Measurements from ENCODE around the gene CTRB2.

CTRB2 gene

GRCh38 chr16:75197522-75198134 is 9.3 kb downstream of the CTRB2 start:
- Histone ChIP-seq H3K9me3 (ENCODE audit: control insufficient read depth in 5 of 5, low read length in 5 of 5) (no peaks in the 10 kb centered on the region), H3K36me3 (ENCODE audit: control insufficient read depth in 5 of 5, insufficient read depth in 5 of 5, low read length in 5 of 5) (no peaks in the 10 kb centered on the region), H3K4me3 (ENCODE audit: low read depth in 1 of 5, low read length in 5 of 5) (no peak overlapping the region), H3K27me3 (ENCODE audit: control insufficient read depth in 5 of 5, insufficient read depth in 4 of 5, low read length in 5 of 5) (peaks cover 23 to 28% (median 25%) of the 10 kb centered on the region in 5 donors), H3K9ac (ENCODE audit: low read length in 5 of 5) (no peak overlapping the region), H3K4me1 (ENCODE audit: control insufficient read depth in 5 of 5, insufficient read depth in 5 of 5, low read length in 5 of 5) (no peaks in the 10 kb centered on the region), H3K27ac (ENCODE audit: low read depth, low read length) (no peak overlapping the region)

- Histone ChIP-seq H3K27me3 (ENCODE audit: control insufficient read depth in 5 of 5, insufficient read depth in 4 of 5, low read length in 5 of 5) (peaks cover 23 to 28% (median 25%) of the 10 kb centered on the region in 5 donors), H3K9ac (ENCODE audit: low read length in 5 of 5) (no peak overlapping the region), H3K4me3 (ENCODE audit: low read depth in 1 of 5, low read length in 5 of 5) (no peak overlapping the region), H3K9me3 (ENCODE audit: control insufficient read depth in 5 of 5, low read length in 5 of 5) (no peaks in the 10 kb centered on the region), H3K36me3 (ENCODE audit: control insufficient read depth in 5 of 5, insufficient read depth in 5 of 5, low read length in 5 of 5) (no peaks in the 10 kb centered on the region), H3K4me1 (ENCODE audit: control insufficient read depth in 5 of 5, insufficient read depth in 5 of 5, low read length in 5 of 5) (no peaks in the 10 kb centered on the region), H3K27ac (ENCODE audit: low read depth, low read length) (no peak overlapping the region)
These were observed 10.1 kb downstream of the CTRB2 start for GRCh38 chr16:75196836-75197235.

GRCh38 chr16:75195811-75196790 is 10.9 kb downstream of the CTRB2 start:
- no peaks in the 10 kb centered on the region for H3K4me1 ChIP-seq (ENCODE audit: control insufficient read depth in 5 of 5, insufficient read depth in 5 of 5, low read length in 5 of 5)
- peaks cover 23 to 28% (median 25%) of the 10 kb centered on the region in 5 donors for H3K27me3 ChIP-seq (ENCODE audit: control insufficient read depth in 5 of 5, insufficient read depth in 4 of 5, low read length in 5 of 5)

GRCh38 chr16:75193730-75194444 is 13.1 kb downstream of the CTRB2 start:
- H3K9ac ChIP-seq (ENCODE audit: low read length in 5 of 5) = no peak overlapping the region
- H3K36me3 ChIP-seq (ENCODE audit: control insufficient read depth in 5 of 5, insufficient read depth in 5 of 5, low read length in 5 of 5) = no peaks in the 10 kb centered on the region
- no peaks in the 10 kb centered on the region for H3K9me3 ChIP-seq (ENCODE audit: control insufficient read depth in 5 of 5, low read length in 5 of 5)
- H3K27me3 ChIP-seq (ENCODE audit: control insufficient read depth in 5 of 5, insufficient read depth in 4 of 5, low read length in 5 of 5) = peaks cover 25 to 36% (median 28%) of the 10 kb centered on the region in 5 donors
- H3K27ac ChIP-seq (ENCODE audit: low read depth, low read length) = no peak overlapping the region
- no peaks in the 10 kb centered on the region for H3K4me1 ChIP-seq (ENCODE audit: control insufficient read depth in 5 of 5, insufficient read depth in 5 of 5, low read length in 5 of 5)
- no peak overlapping the region for H3K4me3 ChIP-seq (ENCODE audit: low read depth in 1 of 5, low read length in 5 of 5)

More at GRCh38 chr16:75195811-75196790, 10.9 kb downstream of the CTRB2 start:
- no peak overlapping the region for H3K9ac ChIP-seq (ENCODE audit: low read length in 5 of 5)
- H3K36me3 ChIP-seq (ENCODE audit: control insufficient read depth in 5 of 5, insufficient read depth in 5 of 5, low read length in 5 of 5) = no peaks in the 10 kb centered on the region
- H3K27ac ChIP-seq (ENCODE audit: low read depth, low read length) = no peak overlapping the region
- H3K4me3 ChIP-seq (ENCODE audit: low read depth in 1 of 5, low read length in 5 of 5) = no peak overlapping the region
- no peaks in the 10 kb centered on the region for H3K9me3 ChIP-seq (ENCODE audit: control insufficient read depth in 5 of 5, low read length in 5 of 5)

- Histone ChIP-seq H3K9ac (ENCODE audit: low read length in 5 of 5) (no peak overlapping the region), H3K4me1 (ENCODE audit: control insufficient read depth in 5 of 5, insufficient read depth in 5 of 5, low read length in 5 of 5) (no peaks in the 10 kb centered on the region), H3K27me3 (ENCODE audit: control insufficient read depth in 5 of 5, insufficient read depth in 4 of 5, low read length in 5 of 5) (peaks cover 22 to 34% (median 27%) of the 10 kb centered on the region in 5 donors), H3K4me3 (ENCODE audit: low read depth in 1 of 5, low read length in 5 of 5) (no peak overlapping the region), H3K27ac (ENCODE audit: low read depth, low read length) (no peak overlapping the region), H3K36me3 (ENCODE audit: control insufficient read depth in 5 of 5, insufficient read depth in 5 of 5, low read length in 5 of 5) (no peaks in the 10 kb centered on the region), H3K9me3 (ENCODE audit: control insufficient read depth in 5 of 5, low read length in 5 of 5) (no peaks in the 10 kb centered on the region)
These were observed 13.7 kb downstream of the CTRB2 start for GRCh38 chr16:75193265-75193650.

- no peak overlapping the region for H3K27ac ChIP-seq (ENCODE audit: low read depth, low read length)
- H3K27me3 ChIP-seq (ENCODE audit: control insufficient read depth in 5 of 5, insufficient read depth in 4 of 5, low read length in 5 of 5) = peaks cover 17 to 29% (median 21%) of the 10 kb centered on the region in 5 donors
- H3K36me3 ChIP-seq (ENCODE audit: control insufficient read depth in 5 of 5, insufficient read depth in 5 of 5, low read length in 5 of 5) = no peaks in the 10 kb centered on the region
- no peak overlapping the region for H3K9ac ChIP-seq (ENCODE audit: low read length in 5 of 5)
- H3K9me3 ChIP-seq (ENCODE audit: control insufficient read depth in 5 of 5, low read length in 5 of 5) = no peaks in the 10 kb centered on the region
- no peak overlapping the region for H3K4me3 ChIP-seq (ENCODE audit: low read depth in 1 of 5, low read length in 5 of 5)
- no peaks in the 10 kb centered on the region for H3K4me1 ChIP-seq (ENCODE audit: control insufficient read depth in 5 of 5, insufficient read depth in 5 of 5, low read length in 5 of 5)
These were observed 14.2 kb downstream of the CTRB2 start for GRCh38 chr16:75192606-75193264.

GRCh38 chr16:75189638-75190245 is 17.2 kb downstream of the CTRB2 start:
- no peak overlapping the region for H3K4me3 ChIP-seq (ENCODE audit: low read depth in 1 of 5, low read length in 5 of 5)
- no peaks in the 10 kb centered on the region for H3K9me3 ChIP-seq (ENCODE audit: control insufficient read depth in 5 of 5, low read length in 5 of 5)
- H3K9ac ChIP-seq (ENCODE audit: low read length in 5 of 5) = no peak overlapping the region
- no peaks in the 10 kb centered on the region for H3K36me3 ChIP-seq (ENCODE audit: control insufficient read depth in 5 of 5, insufficient read depth in 5 of 5, low read length in 5 of 5)
- no peak overlapping the region for H3K27ac ChIP-seq (ENCODE audit: low read depth, low read length)
- H3K27me3 ChIP-seq (ENCODE audit: control insufficient read depth in 5 of 5, insufficient read depth in 4 of 5, low read length in 5 of 5) = peaks cover 0 to 10% (median 0%) of the 10 kb centered on the region in 5 donors
- H3K4me1 ChIP-seq (ENCODE audit: control insufficient read depth in 5 of 5, insufficient read depth in 5 of 5, low read length in 5 of 5) = no peaks in the 10 kb centered on the region

GRCh38 chr16:75188832-75189477 is 18.0 kb downstream of the CTRB2 start:
- peaks cover 0 to 10% (median 0%) of the 10 kb centered on the region in 5 donors for H3K27me3 ChIP-seq (ENCODE audit: control insufficient read depth in 5 of 5, insufficient read depth in 4 of 5, low read length in 5 of 5)
- no peak overlapping the region for H3K4me3 ChIP-seq (ENCODE audit: low read depth in 1 of 5, low read length in 5 of 5)
- H3K9ac ChIP-seq (ENCODE audit: low read length in 5 of 5) = no peak overlapping the region

GRCh38 chr16:75181630-75182029 is 25.3 kb downstream of the CTRB2 start:
- no peaks in the 10 kb centered on the region for H3K4me1 ChIP-seq (ENCODE audit: control insufficient read depth in 5 of 5, insufficient read depth in 5 of 5, low read length in 5 of 5)

More at GRCh38 chr16:75188832-75189477, 18.0 kb downstream of the CTRB2 start:
- Histone ChIP-seq H3K36me3 (ENCODE audit: control insufficient read depth in 5 of 5, insufficient read depth in 5 of 5, low read length in 5 of 5) (no peaks in the 10 kb centered on the region), H3K9me3 (ENCODE audit: control insufficient read depth in 5 of 5, low read length in 5 of 5) (no peaks in the 10 kb centered on the region), H3K27ac (ENCODE audit: low read depth, low read length) (no peak overlapping the region), H3K4me1 (ENCODE audit: control insufficient read depth in 5 of 5, insufficient read depth in 5 of 5, low read length in 5 of 5) (no peaks in the 10 kb centered on the region)

More at GRCh38 chr16:75181630-75182029, 25.3 kb downstream of the CTRB2 start:
- Histone ChIP-seq H3K9me3 (ENCODE audit: control insufficient read depth in 5 of 5, low read length in 5 of 5) (peaks cover 1 to 12% (median 7%) of the 10 kb centered on the region in 5 donors), H3K27ac (ENCODE audit: low read depth, low read length) (no peak overlapping the region), H3K9ac (ENCODE audit: low read length in 5 of 5) (no peak overlapping the region), H3K36me3 (ENCODE audit: control insufficient read depth in 5 of 5, insufficient read depth in 5 of 5, low read length in 5 of 5) (no peaks in the 10 kb centered on the region), H3K27me3 (ENCODE audit: control insufficient read depth in 5 of 5, insufficient read depth in 4 of 5, low read length in 5 of 5) (no peaks in the 10 kb centered on the region), H3K4me3 (ENCODE audit: low read depth in 1 of 5, low read length in 5 of 5) (no peak overlapping the region)
